IMR-90 (cell line): ENCODE data around the gene SUPV3L1. TPM values are rescaled to one million over a fixed set of nuclear protein-coding genes. Genes with fewer than 3 reads are reported as not detected.
"Not testable (repeated sequence)": the region's sequence is repeated elsewhere in the genome, so short reads cannot be mapped to it uniquely, and the experiment has no call there.

Experiments
- ATAC-seq: fragments of 200-7000 bp; cut with Tn5 transposase; 2 replicates; pipeline ENCODE4 v1.9.1; 2020; ENCODE audit warnings: low read depth, mild to moderate bottlenecking, moderate library complexity
- BruUV-seq: library from RNA; stranded (reverse); fragments of 400-500 nt; replicated peaks from 2 replicates; lab custom pipeline; 2021; lab: Mats Ljungman, UMichigan
- CTCF ChIA-PET: fragments of 300-600 bp; formaldehyde crosslinking; extraction: SDS; loops from one replicate; lab custom pipeline; 2021; ENCODE audit warnings: antibody characterized with exemption; lab: Yijun Ruan, JAX
- POLR2A ChIA-PET: fragments of 300-600 bp; sonication (Branson Sonifier 250); formaldehyde crosslinking; loops from one replicate; lab custom pipeline; 2022; ENCODE audit warnings: antibody characterized with exemption; ENCODE audit not compliant: unreplicated experiment; lab: Charles Lee
- DNase-seq: peaks from one replicate; pipeline ENCODE4 v3.0.0; 2013
- H2AFZ ChIP-seq: replicated peaks from 2 replicates; pipeline ENCODE3; 2013; ENCODE audit warnings: low read length, mild to moderate bottlenecking; ENCODE audit not compliant: poor library complexity
- H2AK5ac ChIP-seq: 2 replicates; pipeline ENCODE4 v1.6.1; 2013; ENCODE audit warnings: low read depth, low read length, inconsistent platforms
- H2AK9ac ChIP-seq: replicated peaks from 2 replicates; pipeline ENCODE3; 2013; ENCODE audit warnings: mild to moderate bottlenecking, low read depth, low read length, moderate library complexity; ENCODE audit not compliant: poor library complexity
- H2BK120ac ChIP-seq: 2 replicates; pipeline ENCODE4 v1.6.1; 2013; ENCODE audit warnings: low read depth, low read length, inconsistent platforms
- H2BK15ac ChIP-seq: 3 replicates; pipeline ENCODE4 v1.6.1; 2013; ENCODE audit warnings: low read depth, low read length, inconsistent platforms
- H2BK20ac ChIP-seq: 2 replicates; pipeline ENCODE4 v1.6.1; 2013; ENCODE audit warnings: low read depth, mild to moderate bottlenecking, inconsistent platforms, low read length, moderate library complexity
- H2BK5ac ChIP-seq: 2 replicates; pipeline ENCODE4 v1.6.1; 2013; ENCODE audit warnings: mild to moderate bottlenecking, low read depth, low read length, inconsistent platforms; ENCODE audit not compliant: poor library complexity, severe bottlenecking
- H3K14ac ChIP-seq: replicated peaks from 2 replicates; pipeline ENCODE4 v1.6.1; 2013; ENCODE audit warnings: low read depth, low read length, inconsistent platforms
- H3K18ac ChIP-seq: 2 replicates; pipeline ENCODE4 v1.6.1; 2013; ENCODE audit warnings: low read depth, low read length, control low read depth
- H3K23ac ChIP-seq: 2 replicates; pipeline ENCODE4 v1.6.1; 2013; ENCODE audit warnings: low read depth, low read length, inconsistent platforms
- H3K27ac ChIP-seq: 2 replicates; pipeline ENCODE4 v1.5.1; 2013; ENCODE audit warnings: mild to moderate bottlenecking, control low read depth, low read length; ENCODE audit not compliant: insufficient read depth
- H3K27me3 ChIP-seq: 2 replicates; pipeline ENCODE4 v1.6.1; 2013; ENCODE audit warnings: low read length; ENCODE audit not compliant: control insufficient read depth, insufficient read depth
- H3K36me3 ChIP-seq: 2 replicates; pipeline ENCODE4 v1.6.1; 2013; ENCODE audit warnings: low read length, mixed read lengths; ENCODE audit not compliant: control insufficient read depth, insufficient read depth
- H3K4ac ChIP-seq: 2 replicates; pipeline ENCODE4 v1.6.1; 2013; ENCODE audit warnings: low read depth, low read length, inconsistent platforms
- H3K4me1 ChIP-seq: 2 replicates; pipeline ENCODE4 v1.6.1; 2013; ENCODE audit warnings: low read length, mixed read lengths; ENCODE audit not compliant: control insufficient read depth, insufficient read depth
- H3K4me2 ChIP-seq: 2 replicates; pipeline ENCODE4 v1.6.1; 2013; ENCODE audit warnings: low read depth, mild to moderate bottlenecking, control low read depth, low read length, moderate library complexity
- H3K4me3 ChIP-seq: 2 replicates; pipeline ENCODE4 v1.5.1; 2013; ENCODE audit warnings: low read depth, mild to moderate bottlenecking, control low read depth, low read length, moderate library complexity; ENCODE audit not compliant: insufficient read depth
- H3K56ac ChIP-seq: 2 replicates; pipeline ENCODE4 v1.6.1; 2013; ENCODE audit warnings: low read length, inconsistent platforms; ENCODE audit not compliant: insufficient read depth; ENCODE audit errors: extremely low read depth
- H3K79me1 ChIP-seq, 2 experiments: 2 replicates each; pipeline ENCODE4 v1.6.1; 2013; ENCODE audit warnings: low read length in 2 of 2, inconsistent platforms in 1 of 2, low read depth in 1 of 2
- H3K9ac ChIP-seq: 2 replicates; pipeline ENCODE4 v1.6.1; 2013; ENCODE audit warnings: low read depth, low read length, control low read depth
- H3K9me1 ChIP-seq: 2 replicates; pipeline ENCODE4 v1.6.1; 2013; ENCODE audit warnings: low read length, inconsistent platforms; ENCODE audit not compliant: insufficient read depth
- H3K9me3 ChIP-seq: 2 replicates; pipeline ENCODE4 v1.6.1; 2013; ENCODE audit warnings: low read length; ENCODE audit not compliant: control insufficient read depth, insufficient read depth
- H4K20me1 ChIP-seq: 2 replicates; pipeline ENCODE4 v1.6.1; 2013; ENCODE audit warnings: low read length, inconsistent platforms; ENCODE audit not compliant: insufficient read depth
- H4K5ac ChIP-seq: 2 replicates; pipeline ENCODE4 v1.6.1; 2013; ENCODE audit warnings: mild to moderate bottlenecking, low read depth, low read length, control low read depth
- H4K8ac ChIP-seq, 2 experiments: 2 replicates each; pipeline ENCODE4 v1.6.1; 2013; ENCODE audit warnings: low read depth in 2 of 2, low read length in 2 of 2, control low read depth in 1 of 2, inconsistent platforms in 1 of 2
- H4K91ac ChIP-seq: 2 replicates; pipeline ENCODE4 v1.6.1; 2013; ENCODE audit warnings: low read depth, low read length, inconsistent platforms; ENCODE audit not compliant: insufficient read depth
- WGBS, 2 experiments: methylation state at CpG; one replicate each; pipeline versions ENCODE4 v1.1.5 to v1.1.7; 2013; ENCODE audit warnings: missing lambda C conversion rate in 2 of 2; ENCODE audit not compliant: insufficient read length in 1 of 2; ENCODE audit errors: extremely low coverage in 2 of 2; 5-methylcytosine and 5-hydroxymethylcytosine counted together
- dilution Hi-C: fragments of 300-500 bp; cut with HindIII; formaldehyde crosslinking; loops from one replicate; pipeline ENCODE4 v1.14.3; 2018; ENCODE audit warnings: low sequenced_read_pairs; ENCODE audit not compliant: unreplicated experiment
- in situ Hi-C: fragments of 300-500 bp; cut with MboI; formaldehyde crosslinking; loops from 3 replicates; pipeline ENCODE4 v1.14.3; 2019; ENCODE audit warnings: low sequenced_read_pairs, inconsistent platforms, mixed read lengths
- intact Hi-C: fragments of 100-400 bp; cut with micrococcal nuclease; formaldehyde crosslinking; loops from 2 replicates; pipeline ENCODE4 v1.10.0; 2022
- polyA plus RNA-seq, 3 experiments: library from polyadenylated mRNA; depleted of rRNA; stranded (reverse); fragments of >200 nt; gene quantifications; 2 replicates each; pipeline ENCODE4 v1.2.3, GENCODE V29; 2012; ENCODE audit warnings: low replicate concordance in 1 of 3
- total RNA-seq: library from RNA; depleted of rRNA; stranded (reverse); fragments of >200 nt; gene quantifications from 2 replicates; pipeline ENCODE4 v1.2.3, GENCODE V29; 2012

The SUPV3L1 gene
- total and polyA plus RNA-seq, 2 of the 4 experiments (the other 2 are of a cell fraction) = 24.4 to 26.5 TPM

DNA sequence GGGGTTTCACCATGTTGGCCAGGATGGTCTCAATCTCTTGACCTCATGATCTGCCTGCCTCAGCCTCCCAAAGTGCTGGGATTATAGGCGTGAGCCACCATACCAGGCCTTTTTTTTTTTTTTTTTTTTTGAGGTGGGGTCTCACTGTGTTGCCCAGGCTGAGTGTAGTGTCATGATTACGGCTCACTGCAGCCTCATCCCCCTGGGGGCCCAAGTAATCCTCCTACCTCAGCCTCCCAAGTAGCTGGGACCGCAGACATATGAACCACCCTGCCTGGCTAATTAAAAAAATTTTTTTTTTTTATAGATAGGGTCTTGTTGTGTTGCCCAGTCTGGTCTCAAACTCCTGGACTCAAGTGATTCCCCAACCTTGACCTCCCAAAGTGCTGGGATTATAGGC, 38.0 kb upstream of the SUPV3L1 start:
- H2BK120ac ChIP-seq, H2AFZ ChIP-seq, H3K14ac ChIP-seq, H2BK15ac ChIP-seq, dilution Hi-C loops, H3K4me3 ChIP-seq, H3K9ac ChIP-seq, H3K18ac ChIP-seq, in situ Hi-C loops, BruUV-seq, H2BK20ac ChIP-seq, H2AK9ac ChIP-seq, H3K36me3 ChIP-seq, H4K8ac ChIP-seq, H2BK5ac ChIP-seq, H3K4ac ChIP-seq, ATAC-seq, H3K23ac ChIP-seq, DNase-seq, H4K91ac ChIP-seq, H3K9me3 ChIP-seq, H3K4me1 ChIP-seq, H2AK5ac ChIP-seq, intact Hi-C loops, H3K4me2 ChIP-seq, H3K9me1 ChIP-seq, H3K56ac ChIP-seq, POLR2A ChIA-PET, H4K5ac ChIP-seq, H3K27me3 ChIP-seq, H3K27ac ChIP-seq: not testable (repeated sequence)
- WGBS, 2 experiments = no CpG with 5 or more reads among the region's 3 CpGs
- CTCF ChIA-PET = interaction anchor here (0.8 kb wide), 1 partner anchor 17 kb away, joined by 3 read pairs; no protein-coding TSS in a partner anchor
- Histone ChIP-seq H3K79me1 (peaks cover 35 to 61% of the 10 kb centered on the region in 2 experiments), H4K20me1 (peaks cover 20% of the 10 kb centered on the region; the same call in 1 of the 2 replicates)
